CMK (cell line): ENCODE results near the gene NRGN.
"Not testable (repeated sequence)": the region's sequence is repeated elsewhere in the genome, so short reads cannot be mapped to it uniquely, and the experiment has no call there.

ENCODE experiments used
- DNase-seq: peaks from one replicate; pipeline ENCODE4 v3.0.0-alpha.2; 2010; ENCODE audit warnings: low read depth

NRGN gene

DNA sequence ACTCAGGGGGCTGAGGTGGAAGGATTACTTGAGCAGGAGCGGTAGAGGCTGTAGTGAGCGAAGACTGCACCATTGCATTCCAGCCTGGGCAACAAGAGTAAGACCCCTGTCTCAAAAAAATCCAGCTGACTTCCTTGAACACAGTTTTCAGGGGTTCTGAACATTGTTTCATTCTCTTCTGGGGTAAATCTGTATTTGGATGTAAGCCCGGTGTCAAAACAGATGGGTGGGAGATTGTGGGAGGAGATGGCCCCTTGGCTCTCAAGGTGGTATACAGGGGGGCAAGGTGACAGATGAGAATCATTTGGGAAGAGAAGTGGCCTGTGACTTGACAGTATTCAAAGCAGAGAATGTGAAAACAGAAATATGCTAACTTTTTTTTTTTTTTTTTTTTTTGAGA lies 17.6 kb downstream of the NRGN start:
- no peak for DNase-seq

- DNase-seq = peak; percentile 91
Measured at GRCh38 chr11:124758355-124759265, 18.9 kb downstream of the NRGN start.

DNA sequence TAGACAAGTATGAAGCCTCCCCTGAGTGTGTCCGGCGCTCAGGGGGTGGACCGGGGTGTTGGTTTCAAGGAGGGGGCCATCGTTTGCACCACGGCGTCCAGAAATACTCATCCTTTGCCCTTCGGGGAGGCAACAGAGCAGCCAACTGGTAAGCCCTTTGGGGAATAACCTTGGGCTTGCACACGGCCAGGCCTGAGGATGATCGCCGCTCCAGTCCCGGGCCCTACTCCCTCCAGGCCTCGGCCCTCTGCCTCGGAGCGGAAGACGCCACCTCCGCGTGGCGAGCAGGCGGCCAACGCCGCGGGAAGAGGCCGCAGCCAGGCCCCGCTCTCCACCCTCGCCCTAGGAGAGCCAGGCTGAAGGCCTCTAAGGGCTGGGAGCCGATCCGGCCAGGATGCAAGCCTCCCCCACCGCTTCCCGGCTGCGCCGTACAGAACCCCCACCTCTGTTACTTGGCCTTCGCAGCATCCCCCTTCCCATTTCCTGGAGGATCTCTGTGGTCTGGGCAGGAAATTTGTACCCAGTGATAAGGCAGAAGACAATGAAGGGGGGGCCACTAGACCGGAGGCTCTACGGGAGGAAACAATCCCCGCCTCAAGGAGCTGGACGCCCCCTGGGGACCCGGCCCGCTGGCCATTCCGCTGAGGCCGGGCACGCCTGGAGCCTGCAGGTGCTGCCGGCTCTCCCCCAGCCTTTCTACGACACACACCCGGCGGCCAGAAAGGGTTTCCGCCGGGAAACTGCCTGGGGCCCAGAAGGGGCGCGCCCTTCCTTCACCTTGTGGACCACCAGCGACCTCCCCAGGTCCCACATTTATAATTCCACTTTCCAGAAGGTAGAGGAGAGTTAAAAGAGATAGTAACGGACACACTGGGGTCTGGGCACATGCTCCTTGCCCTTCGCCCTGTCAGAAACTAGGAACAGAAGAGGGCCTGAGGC lies 19.8 kb downstream of the NRGN start:
- DNase-seq = peak; percentile 95

DNA sequence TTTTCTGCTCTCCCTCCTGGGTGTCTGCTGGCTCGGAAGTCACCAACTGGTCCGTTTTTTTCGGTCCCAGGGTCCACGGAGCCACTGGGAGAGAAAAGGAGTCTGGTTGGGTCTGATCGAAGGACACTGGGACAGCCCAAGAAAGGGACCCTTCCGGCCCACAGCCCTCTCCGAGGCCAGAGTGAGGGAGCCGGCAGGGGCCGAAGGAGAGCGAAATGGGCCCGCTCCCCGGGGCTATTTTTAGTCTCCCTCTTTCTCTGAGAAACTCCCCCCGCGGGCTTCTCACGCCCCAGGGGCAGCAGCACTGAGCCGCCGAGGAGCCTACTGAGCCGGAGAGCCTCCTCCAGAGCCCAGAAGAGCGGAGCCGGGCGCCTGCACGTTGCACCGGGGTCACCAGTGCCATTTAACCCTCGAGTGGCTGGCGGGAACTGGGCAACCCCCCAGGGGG lies 20.5 kb downstream of the NRGN start:
- DNase-seq = no peak

DNA sequence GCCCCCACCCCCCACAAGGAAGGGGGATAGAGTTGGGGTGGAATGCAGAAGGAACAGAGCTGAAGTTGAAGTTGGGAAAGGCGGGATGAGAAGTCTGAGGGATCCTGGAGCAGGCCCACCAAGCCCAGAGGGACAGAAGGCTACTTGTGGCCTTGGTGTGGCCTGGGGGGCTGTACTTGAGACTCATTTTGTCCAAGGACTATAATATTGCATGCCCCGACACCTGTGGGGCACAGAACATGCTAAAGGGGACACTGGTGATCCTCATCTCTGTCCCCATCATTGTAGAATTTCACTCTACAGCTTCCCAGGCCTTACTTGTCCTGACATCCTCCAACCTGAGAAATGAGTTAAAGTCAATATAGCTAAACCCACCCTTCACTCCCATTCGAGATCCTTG lies 21.1 kb downstream of the NRGN start:
- no peak for DNase-seq

- peak; percentile 54 for DNase-seq
Measured at GRCh38 chr11:124761301-124762104, 21.8 kb downstream of the NRGN start.

DNA sequence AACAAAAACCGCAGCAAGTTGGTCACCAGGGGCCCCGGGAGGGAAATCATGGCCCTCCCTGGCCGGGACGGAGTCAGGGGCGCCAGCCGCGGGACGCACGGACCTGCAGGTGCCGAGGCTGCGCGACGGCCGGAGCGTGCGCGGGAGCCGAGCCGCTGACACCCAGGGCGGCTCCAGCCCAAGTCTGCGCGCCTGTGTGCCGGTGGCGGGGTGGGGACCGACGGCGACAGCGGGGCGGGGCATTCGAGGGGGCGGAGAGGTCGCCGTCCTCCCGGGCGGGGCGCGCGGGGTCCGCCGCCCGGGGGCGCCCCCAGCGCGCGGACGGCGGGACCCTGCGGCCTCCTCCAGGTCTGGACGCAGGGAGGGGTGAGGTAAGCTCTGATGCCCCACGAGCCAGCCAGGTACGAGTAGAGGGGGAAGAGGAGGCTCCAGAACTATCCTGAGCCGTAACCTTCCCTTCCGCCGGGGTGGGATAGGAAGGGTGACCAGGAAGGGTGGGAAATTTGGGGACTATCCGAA lies 22.4 kb downstream of the NRGN start, which contains the start of gene ESAM:
TSS of gene ESAM (minus strand) at position 186 of the 519 bp plus-strand sequence. CDS start at position 50, 136 bp downstream.
- DNase-seq = peak; percentile 58

DNA sequence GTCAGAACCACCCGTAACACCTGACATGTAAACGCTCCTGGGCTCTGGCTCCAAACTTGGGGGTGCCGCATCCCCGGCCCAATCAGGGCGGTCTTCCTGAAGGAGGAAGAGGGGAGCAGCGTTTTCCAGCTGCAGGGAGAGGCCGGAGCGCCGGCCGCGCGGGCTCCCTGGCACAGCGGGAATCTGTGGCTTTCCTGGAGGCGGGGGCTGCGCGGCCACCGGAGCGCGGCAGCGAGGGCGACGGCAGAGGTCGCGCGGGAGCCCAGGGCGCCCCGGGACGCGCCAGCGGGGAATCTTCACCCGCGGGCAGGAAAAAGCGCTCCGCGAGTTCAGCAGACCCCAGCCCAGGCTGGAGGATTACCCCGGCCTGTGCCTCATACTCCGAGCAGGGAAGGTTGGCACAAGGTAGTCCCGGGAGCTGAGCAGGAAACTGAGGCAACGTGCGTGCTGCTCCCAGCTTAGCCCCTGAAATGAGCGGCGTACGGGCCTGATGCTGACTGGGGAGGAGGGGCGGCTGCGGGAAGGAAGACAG lies 22.9 kb downstream of the NRGN start:
- DNase-seq = no peak

DNA sequence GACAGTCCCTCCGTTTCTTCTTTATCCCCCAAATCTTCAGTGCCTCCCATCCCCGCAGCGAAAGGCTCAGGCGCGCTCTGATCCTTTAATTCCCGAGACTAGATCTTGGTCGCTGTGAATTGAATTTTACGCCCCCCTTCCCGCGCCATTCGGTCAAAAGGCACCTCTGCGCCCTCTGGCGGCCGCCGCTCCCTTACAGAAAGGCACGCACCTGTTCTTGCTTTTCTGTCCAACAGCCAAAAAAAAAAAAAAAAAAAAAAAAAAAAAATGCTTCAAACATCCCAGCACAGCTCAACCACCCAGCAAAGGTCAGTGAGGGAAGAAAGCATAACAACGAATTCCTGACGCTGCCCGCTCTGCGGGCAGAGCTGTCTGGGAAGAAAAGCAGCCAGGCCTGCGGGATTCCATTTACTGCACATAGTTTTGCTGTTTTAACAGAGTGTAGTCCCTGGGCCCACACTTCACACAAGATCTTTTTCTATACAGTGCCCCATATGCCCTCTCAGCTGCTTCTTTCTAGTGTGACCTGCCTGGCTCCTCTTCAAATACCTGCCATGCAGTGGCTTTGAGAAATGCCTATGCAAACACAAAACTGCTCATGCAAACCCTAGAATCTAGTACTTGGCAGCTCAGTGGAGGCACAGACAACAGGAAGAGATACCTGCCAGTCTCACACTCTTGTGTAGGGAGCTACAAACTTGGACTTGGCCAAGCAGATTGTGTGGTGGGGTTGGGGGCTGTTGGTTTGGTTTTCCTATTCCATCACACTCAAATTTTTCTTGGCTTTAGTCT lies 23.6 kb downstream of the NRGN start:
- peak; percentile 68 for DNase-seq

GRCh38 chr11:124766156-124766555 lies 26.4 kb downstream of the NRGN start:
- DNase-seq = no peak

- DNase-seq = no peak
Measured at GRCh38 chr11:124768914-124769313, 29.2 kb downstream of the NRGN start.

DNA sequence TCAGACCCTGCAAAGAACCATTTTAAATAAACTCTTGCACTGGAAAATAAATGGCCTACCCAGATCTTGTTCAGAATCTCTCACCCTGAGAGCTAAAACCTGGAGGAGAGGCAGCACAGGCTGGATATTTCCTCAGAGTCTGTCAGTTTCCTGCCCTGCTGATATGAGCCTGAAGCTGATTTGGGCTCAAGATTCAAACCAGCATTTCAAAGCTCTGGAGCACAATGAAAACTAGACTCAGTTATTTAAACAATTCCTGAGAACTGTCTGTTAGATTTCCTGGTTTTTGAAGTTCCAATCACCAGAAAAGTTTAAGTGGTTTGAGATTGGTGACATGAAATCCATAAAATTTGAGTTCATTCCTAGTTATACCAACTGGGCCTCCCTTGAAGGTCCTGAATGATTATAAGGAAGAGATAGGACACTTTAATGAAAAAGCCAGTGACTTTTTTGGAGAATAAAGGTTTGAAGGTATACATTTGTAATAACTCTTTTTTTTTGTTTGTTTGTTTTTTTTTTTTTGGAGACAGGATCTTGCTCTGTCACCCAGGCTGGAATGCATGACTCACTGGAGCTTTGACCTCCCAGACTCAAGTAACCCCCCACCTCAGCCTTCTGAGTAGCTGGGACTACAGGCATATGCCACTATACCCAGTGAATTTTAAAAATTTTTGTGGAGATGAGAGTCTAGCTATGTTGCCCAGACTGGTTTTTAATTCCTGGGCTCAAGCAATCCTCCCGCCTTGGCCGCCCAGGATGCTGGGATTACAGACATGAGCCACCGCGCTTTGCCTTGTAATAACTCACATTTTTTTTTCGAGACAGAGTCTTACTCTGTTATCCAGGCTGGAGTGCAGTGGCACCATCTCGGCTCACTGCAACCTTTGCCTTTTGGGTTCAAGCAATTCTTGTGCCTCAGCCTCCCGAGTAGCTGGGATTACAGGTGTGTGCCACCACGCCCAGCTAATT lies 30.3 kb downstream of the NRGN start:
- no peak for DNase-seq

DNA sequence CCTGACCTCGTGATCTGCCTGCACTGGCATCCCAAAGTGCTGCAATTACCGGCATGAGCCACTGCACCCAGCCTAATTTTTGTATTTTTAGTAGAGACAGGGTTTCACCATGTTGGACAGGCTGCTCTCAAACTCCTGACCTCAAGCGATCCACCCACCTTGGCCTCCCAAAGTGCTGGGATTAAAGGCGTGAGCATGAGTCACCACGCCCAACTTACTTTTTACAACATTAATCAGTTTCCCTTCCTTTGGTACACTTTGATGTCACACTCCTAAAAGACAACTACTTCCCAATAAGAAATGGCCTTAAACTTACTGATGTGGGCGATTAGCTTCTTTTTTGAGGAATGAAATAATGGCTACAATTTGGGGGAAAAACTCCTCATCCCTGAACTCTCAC lies 31.2 kb downstream of the NRGN start:
- DNase-seq = not testable (repeated sequence)

GRCh38 chr11:124776865-124777645 lies 37.3 kb downstream of the NRGN start:
- no peak for DNase-seq

GRCh38 chr11:124778281-124778680 lies 38.5 kb downstream of the NRGN start:
- no peak for DNase-seq

DNA sequence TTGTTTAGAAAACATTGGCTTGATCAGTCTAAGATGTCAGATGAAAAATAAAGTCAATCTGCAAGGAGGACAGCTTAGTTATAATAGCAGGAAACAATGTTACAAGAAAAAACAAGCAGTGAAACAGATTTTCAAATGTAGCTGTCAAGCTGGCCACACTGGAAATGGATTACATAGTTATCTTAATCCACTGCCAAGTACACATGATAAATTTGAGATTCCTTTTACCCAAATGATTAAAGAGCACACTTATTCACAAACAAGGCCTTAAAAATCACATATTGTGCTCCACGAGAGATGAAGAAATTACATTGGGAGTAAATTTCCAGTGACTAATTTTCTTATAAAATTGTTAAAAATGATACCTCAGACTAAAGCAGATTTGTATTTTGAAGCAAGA lies 39.8 kb downstream of the NRGN start:
- no peak for DNase-seq

GRCh38 chr11:124783002-124783401 lies 43.3 kb downstream of the NRGN start:
- DNase-seq = no peak

DNA sequence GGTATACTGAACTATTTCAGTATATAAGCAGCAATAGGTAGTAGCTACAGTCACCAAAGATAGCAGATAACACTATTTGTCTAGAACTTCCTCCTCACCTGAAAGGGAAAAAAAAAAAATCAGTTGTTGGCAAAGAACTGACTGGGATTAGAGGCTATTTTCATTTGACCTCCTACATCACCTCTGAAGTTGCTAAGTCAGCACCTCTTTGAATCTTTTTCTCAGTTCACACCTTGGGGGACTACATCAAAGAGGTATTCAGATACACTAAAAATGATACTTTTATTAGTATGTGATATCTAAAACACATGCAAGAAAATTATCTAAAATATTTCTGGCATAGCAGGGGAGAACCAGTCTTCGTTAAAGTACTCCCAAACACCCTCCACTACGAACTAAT lies 44.3 kb downstream of the NRGN start:
- no peak for DNase-seq
